ENCODE results near the gene RAB27B.

RAB27B gene

GRCh38 chr18:54850598-54850997 is 22.3 kb downstream of the RAB27B start:
- Histone ChIP-seq H3K4me3 (ENCODE audit: low read depth, low read length) (no peak overlapping the region), H3K4me1 (ENCODE audit: control insufficient read depth, insufficient read depth, low read length) (no peaks in the 10 kb centered on the region), H3K27ac (ENCODE audit: extremely low read depth, low read depth, low read length) (no peak overlapping the region), H3K9me3 (ENCODE audit: control insufficient read depth, insufficient read depth, low read depth, low read length) (no peaks in the 10 kb centered on the region), H3K36me3 (ENCODE audit: control insufficient read depth in 2 of 2, insufficient read depth in 1 of 2, low read length in 2 of 2) (no peaks in the 10 kb centered on the region)
- ChIA-PET POLR2A (no interaction called here), CTCF (no interaction called here)
- TF ChIP-seq, protein P1, sequence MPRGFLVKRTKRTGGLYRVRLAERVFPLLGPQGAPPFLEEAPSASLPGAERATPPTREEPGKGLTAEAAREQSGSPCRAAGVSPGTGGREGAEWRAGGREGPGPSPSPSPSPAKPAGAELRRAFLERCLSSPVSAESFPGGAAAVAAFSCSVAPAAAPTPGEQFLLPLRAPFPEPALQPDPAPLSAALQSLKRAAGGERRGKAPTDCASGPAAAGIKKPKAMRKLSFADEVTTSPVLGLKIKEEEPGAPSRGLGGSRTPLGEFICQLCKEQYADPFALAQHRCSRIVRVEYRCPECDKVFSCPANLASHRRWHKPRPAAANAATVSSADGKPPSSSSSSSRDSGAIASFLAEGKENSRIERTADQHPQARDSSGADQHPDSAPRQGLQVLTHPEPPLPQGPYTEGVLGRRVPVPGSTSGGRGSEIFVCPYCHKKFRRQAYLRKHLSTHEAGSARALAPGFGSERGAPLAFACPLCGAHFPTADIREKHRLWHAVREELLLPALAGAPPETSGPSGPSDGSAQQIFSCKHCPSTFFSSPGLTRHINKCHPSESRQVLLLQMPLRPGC (tag by site-specific recombination; IDR thresholded peaks at IDR 0.05): no peak
- TF ChIP-seq ZBTB20 (tag by site-specific recombination; IDR thresholded peaks at IDR 0.05) (no peak), MEIS1 (CRISPR knock-in tag; IDR thresholded peaks at IDR 0.05; ENCODE audit: borderline replicate concordance) (no peak), ZNF837 (tag by site-specific recombination; IDR thresholded peaks at IDR 0.05) (no peak), ZNF645 (tag by site-specific recombination; IDR thresholded peaks at IDR 0.05) (no peak), ZNF350 (tag by site-specific recombination; IDR thresholded peaks at IDR 0.05) (no peak), ZNF629 (tag by site-specific recombination; IDR thresholded peaks at IDR 0.05) (no peak), ZNF24 (tag by site-specific recombination; IDR thresholded peaks at IDR 0.05) (no peak), ZNF677 (tag by site-specific recombination; IDR thresholded peaks at IDR 0.05) (no peak), BCL11A (tag by site-specific recombination; IDR thresholded peaks at IDR 0.05; ENCODE audit: low read depth) (no peak), ZNF140 (tag by site-specific recombination; IDR thresholded peaks at IDR 0.05) (no peak), YY2 (tag by site-specific recombination; IDR thresholded peaks at IDR 0.05) (no peak), ZNF670 (tag by site-specific recombination; IDR thresholded peaks at IDR 0.05; ENCODE audit: low read depth) (no peak), ZFP37 (tag by site-specific recombination; IDR thresholded peaks at IDR 0.05) (no peak), ZNF792 (tag by site-specific recombination; IDR thresholded peaks at IDR 0.05) (no peak), KLF16 (tag by site-specific recombination; IDR thresholded peaks at IDR 0.05) (no peak)

DNA sequence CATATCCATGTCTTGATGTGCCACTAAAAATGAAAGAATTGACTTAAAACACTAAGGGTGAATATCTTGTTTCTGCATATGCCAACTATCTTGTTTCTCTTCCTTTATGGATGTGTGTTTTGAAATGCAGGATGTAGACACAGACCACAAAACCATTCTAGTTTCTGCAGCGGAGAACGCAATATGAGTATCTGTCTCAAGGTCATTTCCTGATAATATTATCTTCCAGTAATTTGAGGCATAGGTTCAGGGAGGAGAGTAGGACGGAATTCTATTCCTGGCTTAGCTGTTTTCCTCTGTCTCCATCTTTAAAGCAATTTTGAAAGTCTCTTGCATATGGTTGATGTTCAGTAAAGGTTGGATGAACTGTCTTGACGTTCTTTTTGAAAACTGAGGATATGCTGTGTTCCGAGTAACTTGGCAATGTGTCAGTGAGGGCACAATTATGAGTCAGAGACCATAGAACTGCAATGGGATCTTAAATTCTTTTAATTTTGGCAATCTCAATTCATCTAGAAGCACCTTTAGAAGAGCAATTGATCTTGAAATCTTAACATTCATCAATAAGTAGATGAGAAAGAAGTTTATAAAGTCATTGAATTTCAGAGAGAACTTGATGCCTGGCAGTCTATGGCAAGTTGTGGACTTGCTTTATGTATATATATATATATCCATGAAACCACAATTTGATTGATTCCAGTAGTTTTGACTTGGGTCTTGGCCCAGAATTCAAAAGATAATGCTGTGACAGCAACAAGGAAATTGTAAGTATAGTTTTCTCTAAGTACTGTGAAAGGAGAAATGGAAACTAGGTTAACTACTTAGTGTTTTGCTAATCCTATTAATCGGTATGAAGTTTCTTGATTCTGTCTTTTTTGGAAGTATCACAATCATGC is 24.8 kb downstream of the RAB27B start:
- POLR2A ChIA-PET: no interaction called here
- CTCF ChIA-PET: no interaction called here
- TF ChIP-seq ZNF707 (tag by site-specific recombination; IDR thresholded peaks at IDR 0.05) (no peak), GLIS2 (tag by site-specific recombination; IDR thresholded peaks at IDR 0.05) (no peak), ZNF596 (tag by site-specific recombination; IDR thresholded peaks at IDR 0.05) (no peak), ZNF670 (tag by site-specific recombination; IDR thresholded peaks at IDR 0.05; ENCODE audit: low read depth) (no peak), ZBTB21 (tag by site-specific recombination; IDR thresholded peaks at IDR 0.05) (no peak), ZNF239 (tag by site-specific recombination; IDR thresholded peaks at IDR 0.05) (no peak), EGR2 (tag by site-specific recombination; IDR thresholded peaks at IDR 0.05; ENCODE audit: low read depth) (no peak), ZNF701 (tag by site-specific recombination; IDR thresholded peaks at IDR 0.05) (no peak)
- TF ChIP-seq, protein P2, sequence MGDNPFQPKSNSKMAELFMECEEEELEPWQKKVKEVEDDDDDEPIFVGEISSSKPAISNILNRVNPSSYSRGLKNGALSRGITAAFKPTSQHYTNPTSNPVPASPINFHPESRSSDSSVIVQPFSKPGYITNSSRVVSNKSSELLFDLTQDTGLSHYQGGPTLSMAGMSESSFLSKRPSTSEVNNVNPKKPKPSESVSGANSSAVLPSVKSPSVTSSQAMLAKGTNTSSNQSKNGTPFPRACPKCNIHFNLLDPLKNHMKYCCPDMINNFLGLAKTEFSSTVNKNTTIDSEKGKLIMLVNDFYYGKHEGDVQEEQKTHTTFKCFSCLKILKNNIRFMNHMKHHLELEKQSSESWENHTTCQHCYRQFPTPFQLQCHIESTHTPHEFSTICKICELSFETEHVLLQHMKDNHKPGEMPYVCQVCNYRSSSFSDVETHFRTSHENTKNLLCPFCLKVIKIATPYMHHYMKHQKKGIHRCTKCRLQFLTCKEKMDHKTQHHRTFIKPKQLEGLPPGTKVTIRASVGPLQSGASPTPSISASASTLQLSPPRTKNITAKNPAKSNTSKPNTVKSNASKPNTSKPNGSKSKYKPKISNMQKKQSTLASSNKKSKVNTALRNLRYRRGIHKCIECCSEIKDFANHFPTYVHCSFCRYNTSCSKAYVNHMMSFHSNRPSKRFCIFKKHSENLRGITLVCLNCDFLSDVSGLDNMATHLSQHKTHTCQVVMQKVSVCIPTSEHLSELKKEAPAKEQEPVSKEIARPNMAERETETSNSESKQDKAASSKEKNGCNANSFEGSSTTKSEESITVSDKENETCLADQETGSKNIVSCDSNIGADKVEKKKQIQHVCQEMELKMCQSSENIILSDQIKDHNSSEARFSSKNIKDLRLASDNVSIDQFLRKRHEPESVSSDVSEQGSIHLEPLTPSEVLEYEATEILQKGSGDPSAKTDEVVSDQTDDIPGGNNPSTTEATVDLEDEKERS (tag by site-specific recombination; IDR thresholded peaks at IDR 0.05): no peak
- TF ChIP-seq, protein P3, sequence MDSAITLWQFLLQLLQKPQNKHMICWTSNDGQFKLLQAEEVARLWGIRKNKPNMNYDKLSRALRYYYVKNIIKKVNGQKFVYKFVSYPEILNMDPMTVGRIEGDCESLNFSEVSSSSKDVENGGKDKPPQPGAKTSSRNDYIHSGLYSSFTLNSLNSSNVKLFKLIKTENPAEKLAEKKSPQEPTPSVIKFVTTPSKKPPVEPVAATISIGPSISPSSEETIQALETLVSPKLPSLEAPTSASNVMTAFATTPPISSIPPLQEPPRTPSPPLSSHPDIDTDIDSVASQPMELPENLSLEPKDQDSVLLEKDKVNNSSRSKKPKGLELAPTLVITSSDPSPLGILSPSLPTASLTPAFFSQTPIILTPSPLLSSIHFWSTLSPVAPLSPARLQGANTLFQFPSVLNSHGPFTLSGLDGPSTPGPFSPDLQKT (IDR thresholded peaks at IDR 0.05; ENCODE audit: borderline replicate concordance, low read depth, low read length): no peak

More for the DNA sequence above, 24.8 kb downstream of the RAB27B start:
- H3K4me3 ChIP-seq (ENCODE audit: low read depth, low read length): no peak overlapping the region
- H3K4me1 ChIP-seq (ENCODE audit: control insufficient read depth, insufficient read depth, low read length): no peaks in the 10 kb centered on the region
- H3K9me3 ChIP-seq (ENCODE audit: control insufficient read depth, insufficient read depth, low read depth, low read length): no peaks in the 10 kb centered on the region
- no peaks in the 10 kb centered on the region for H3K36me3 ChIP-seq (ENCODE audit: control insufficient read depth in 2 of 2, insufficient read depth in 1 of 2, low read length in 2 of 2)
- no peak overlapping the region for H3K27ac ChIP-seq (ENCODE audit: extremely low read depth, low read depth, low read length)

Measured in HEK293 (cell line).